ENCODE data around the gene CSF3. TPM values are rescaled to one million over a fixed set of nuclear protein-coding genes. Genes with fewer than 3 reads are reported as not detected.

Gene CSF3, protein sequence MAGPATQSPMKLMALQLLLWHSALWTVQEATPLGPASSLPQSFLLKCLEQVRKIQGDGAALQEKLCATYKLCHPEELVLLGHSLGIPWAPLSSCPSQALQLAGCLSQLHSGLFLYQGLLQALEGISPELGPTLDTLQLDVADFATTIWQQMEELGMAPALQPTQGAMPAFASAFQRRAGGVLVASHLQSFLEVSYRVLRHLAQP
- not detected in 2 replicates for total RNA-seq

DNA sequence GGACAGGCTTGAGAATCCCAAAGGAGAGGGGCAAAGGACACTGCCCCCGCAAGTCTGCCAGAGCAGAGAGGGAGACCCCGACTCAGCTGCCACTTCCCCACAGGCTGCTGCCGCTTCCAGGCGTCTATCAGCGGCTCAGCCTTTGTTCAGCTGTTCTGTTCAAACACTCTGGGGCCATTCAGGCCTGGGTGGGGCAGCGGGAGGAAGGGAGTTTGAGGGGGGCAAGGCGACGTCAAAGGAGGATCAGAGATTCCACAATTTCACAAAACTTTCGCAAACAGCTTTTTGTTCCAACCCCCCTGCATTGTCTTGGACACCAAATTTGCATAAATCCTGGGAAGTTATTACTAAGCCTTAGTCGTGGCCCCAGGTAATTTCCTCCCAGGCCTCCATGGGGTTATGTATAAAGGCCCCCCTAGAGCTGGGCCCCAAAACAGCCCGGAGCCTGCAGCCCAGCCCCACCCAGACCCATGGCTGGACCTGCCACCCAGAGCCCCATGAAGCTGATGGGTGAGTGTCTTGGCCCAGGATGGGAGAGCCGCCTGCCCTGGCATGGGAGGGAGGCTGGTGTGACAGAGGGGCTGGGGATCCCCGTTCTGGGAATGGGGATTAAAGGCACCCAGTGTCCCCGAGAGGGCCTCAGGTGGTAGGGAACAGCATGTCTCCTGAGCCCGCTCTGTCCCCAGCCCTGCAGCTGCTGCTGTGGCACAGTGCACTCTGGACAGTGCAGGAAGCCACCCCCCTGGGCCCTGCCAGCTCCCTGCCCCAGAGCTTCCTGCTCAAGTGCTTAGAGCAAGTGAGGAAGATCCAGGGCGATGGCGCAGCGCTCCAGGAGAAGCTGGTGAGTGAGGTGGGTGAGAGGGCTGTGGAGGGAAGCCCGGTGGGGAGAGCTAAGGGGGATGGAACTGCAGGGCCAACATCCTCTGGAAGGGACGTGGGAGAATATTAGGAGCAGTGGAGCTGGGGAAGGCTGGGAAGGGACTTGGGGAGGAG is at the start of gene CSF3:
Gene CSF3, plus strand, starts transcription at position 436 of the 993 bp plus-strand sequence. Its CDS starts 35 bp downstream, at position 471.

DNA sequence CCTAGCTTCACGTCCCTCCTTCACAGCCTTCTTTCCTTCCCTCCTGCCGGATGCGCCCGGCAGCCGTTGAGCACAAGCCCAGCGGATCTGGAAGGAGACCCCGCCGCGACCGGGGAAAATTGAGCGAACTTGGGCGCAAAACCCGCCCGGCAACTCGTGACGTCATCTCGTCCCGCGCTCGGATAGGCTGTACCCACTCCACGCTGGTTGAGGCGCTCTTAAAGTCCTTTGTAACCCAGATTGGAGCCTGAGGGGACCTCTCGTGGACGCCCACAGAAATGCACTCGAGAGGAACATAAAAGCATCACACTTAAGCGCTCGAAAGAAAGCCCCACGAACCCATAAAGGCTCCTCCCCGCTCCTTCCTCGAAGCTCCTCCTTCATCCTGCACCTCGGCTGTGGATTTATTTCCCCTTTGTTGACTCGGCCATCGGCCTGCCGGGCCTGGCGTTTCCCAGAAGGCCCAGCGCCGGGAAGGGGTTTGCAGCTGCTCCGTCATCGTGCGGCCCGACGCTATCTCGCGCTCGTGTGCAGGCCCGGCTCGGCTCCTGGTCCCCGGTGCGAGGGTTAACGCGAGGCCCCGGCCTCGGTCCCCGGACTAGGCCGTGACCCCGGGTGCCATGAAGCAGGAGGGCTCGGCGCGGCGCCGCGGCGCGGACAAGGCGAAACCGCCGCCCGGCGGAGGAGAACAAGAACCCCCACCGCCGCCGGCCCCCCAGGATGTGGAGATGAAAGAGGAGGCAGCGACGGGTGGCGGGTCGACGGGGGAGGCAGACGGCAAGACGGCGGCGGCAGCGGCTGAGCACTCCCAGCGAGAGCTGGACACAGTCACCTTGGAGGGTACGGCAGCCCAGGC is 34.7 kb upstream of the CSF3 start, which contains the start of gene PSMD3:
Gene PSMD3, plus strand, starts transcription at position 457 of the 856 bp plus-strand sequence. Its CDS starts 164 bp downstream, at position 621.

DNA sequence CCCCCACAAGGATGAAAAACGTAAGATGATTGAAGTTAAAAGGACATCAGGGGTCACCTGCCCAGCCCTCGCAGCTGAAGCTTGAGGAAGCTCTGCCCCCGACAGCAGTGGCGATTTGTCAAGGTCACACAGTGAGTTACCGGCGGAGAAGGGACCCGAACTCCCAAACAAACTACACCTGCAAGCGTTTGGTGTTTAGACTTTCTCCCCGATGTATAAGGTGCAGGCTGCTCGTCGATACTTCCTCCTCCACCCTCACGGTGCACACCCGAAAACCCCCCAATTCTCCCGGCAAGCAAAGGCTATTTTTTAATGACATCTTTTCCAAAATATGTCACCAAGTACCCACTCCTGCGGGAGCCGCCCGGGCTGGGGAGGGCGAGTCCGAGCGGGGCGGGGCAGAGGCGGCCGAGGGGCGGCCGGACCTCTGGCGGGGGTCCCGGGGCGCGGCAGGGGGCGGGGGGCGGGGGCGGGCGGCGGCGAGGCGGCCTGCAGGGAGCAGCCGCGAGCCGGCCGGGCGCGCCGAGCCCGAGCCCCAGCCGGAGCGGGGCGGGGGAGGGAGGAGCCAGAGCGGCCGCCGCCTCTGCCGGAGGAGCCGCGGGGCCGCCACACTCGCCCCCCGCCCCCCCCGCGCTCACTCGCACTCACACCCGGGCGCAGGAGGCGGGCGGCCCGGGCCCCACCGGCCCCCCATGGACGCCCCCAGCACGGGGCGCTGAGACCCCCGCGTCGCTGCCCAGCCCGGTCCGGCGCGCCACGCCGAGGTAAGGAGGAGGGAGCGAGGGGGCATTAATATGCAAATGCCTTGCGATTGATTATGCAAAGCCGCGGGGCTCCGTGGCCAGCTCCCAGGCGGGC is 47.3 kb downstream of the CSF3 start, which contains the start of gene THRA:
Gene THRA, plus strand, starts transcription at position 637 of the 858 bp plus-strand sequence. CDS start 11,524 bp downstream, outside the sequence.

Other genes with a start within 250 kb of the CSF3 start
- gene IKZF3, start 151.1 kb upstream of the CSF3 start, total RNA-seq = not detected in 2 replicates
- not detected in 2 replicates for gene ZPBP2, start 147.2 kb upstream of the CSF3 start, total RNA-seq
- 0.65 and 1.1 TPM in 2 replicates for gene GSDMB, start 96.8 kb upstream of the CSF3 start, total RNA-seq
- gene ORMDL3, start 87.8 kb upstream of the CSF3 start, total RNA-seq = 34.9 and 39.0 TPM in 2 replicates
- gene LRRC3C, start 87.7 kb upstream of the CSF3 start, total RNA-seq = 0.13 TPM in 1 of 2 replicates, not detected in the other
- not detected in 2 replicates for gene GSDMA, start 52.4 kb upstream of the CSF3 start, total RNA-seq
- 120 and 196 TPM in 2 replicates for gene PSMD3, start 34.6 kb upstream of the CSF3 start, total RNA-seq
- gene MED24, start 39.0 kb downstream of the CSF3 start, total RNA-seq = 93.0 and 95.7 TPM in 2 replicates
- gene THRA, start 47.5 kb downstream of the CSF3 start, total RNA-seq = 9.5 and 27.9 TPM in 2 replicates
- gene NR1D1, start 85.1 kb downstream of the CSF3 start, total RNA-seq = 2.1 and 4.6 TPM in 2 replicates
- gene MSL1, start 106.5 kb downstream of the CSF3 start, total RNA-seq = 32.4 and 34.4 TPM in 2 replicates
- 24.2 and 26.6 TPM in 2 replicates for gene CASC3, start 125.1 kb downstream of the CSF3 start, total RNA-seq
- 1.8 and 3.4 TPM in 2 replicates for gene RAPGEFL1, start 162.0 kb downstream of the CSF3 start, total RNA-seq
- gene WIPF2, start 203.9 kb downstream of the CSF3 start, total RNA-seq = 11.2 and 12.7 TPM in 2 replicates